H9 (cell line): ENCODE measurements around the gene TSPAN9. TPM values are rescaled to one million over a fixed set of nuclear protein-coding genes. Genes with fewer than 3 reads are reported as not detected.

ENCODE experiments used
- DNase-seq: peaks from one replicate; pipeline ENCODE4 v3.0.0-alpha.2; 2017
- H2AFZ ChIP-seq: one replicate; pipeline ENCODE4 v1.6.1; 2013; ENCODE audit warnings: mild to moderate bottlenecking, low read length, control low read depth, moderate library complexity
- H2AK5ac ChIP-seq: 2 replicates; pipeline ENCODE4 v1.6.1; 2013; ENCODE audit warnings: low read length, control low read depth, mixed read lengths; ENCODE audit not compliant: insufficient read length
- H2BK120ac ChIP-seq: one replicate; pipeline ENCODE4 v1.6.1; 2013; ENCODE audit warnings: low read depth, mild to moderate bottlenecking, low read length, control low read depth, inconsistent platforms; ENCODE audit not compliant: poor library complexity, severe bottlenecking
- H2BK12ac ChIP-seq: 2 replicates; pipeline ENCODE4 v1.6.1; 2013; ENCODE audit warnings: low read length, control low read depth, mixed read lengths, low read depth; ENCODE audit not compliant: insufficient read length
- H2BK15ac ChIP-seq: 2 replicates; pipeline ENCODE4 v1.6.1; 2013; ENCODE audit warnings: low read depth, low read length, control low read depth
- H2BK20ac ChIP-seq: one replicate; pipeline ENCODE4 v1.6.1; 2013; ENCODE audit warnings: low read depth, mild to moderate bottlenecking, low read length, control low read depth, inconsistent platforms; ENCODE audit not compliant: poor library complexity, severe bottlenecking
- H2BK5ac ChIP-seq: 2 replicates; pipeline ENCODE4 v1.6.1; 2013; ENCODE audit warnings: low read length, control low read depth, mixed read lengths; ENCODE audit not compliant: insufficient read length
- H3K14ac ChIP-seq: 2 replicates; pipeline ENCODE4 v1.6.1; 2013; ENCODE audit warnings: low read length, control low read depth; ENCODE audit not compliant: insufficient read depth
- H3K18ac ChIP-seq: 2 replicates; pipeline ENCODE4 v1.6.1; 2013; ENCODE audit warnings: low read depth, mild to moderate bottlenecking, mixed read lengths, low read length, control low read depth; ENCODE audit not compliant: insufficient read length
- H3K23ac ChIP-seq: 2 replicates; pipeline ENCODE4 v1.6.1; 2013; ENCODE audit warnings: low read length, control low read depth, mixed read lengths, low read depth; ENCODE audit not compliant: insufficient read length
- H3K23me2 ChIP-seq: 2 replicates; pipeline ENCODE4 v1.6.1; 2013; ENCODE audit warnings: low read depth, mild to moderate bottlenecking, mixed read lengths, low read length, control low read depth; ENCODE audit not compliant: insufficient read length, poor library complexity, severe bottlenecking
- H3K27ac ChIP-seq: 2 replicates; pipeline ENCODE4 v1.5.1; 2013; ENCODE audit warnings: low read length, control low read depth, mixed read lengths, low read depth; ENCODE audit not compliant: insufficient read length
- H3K27me3 ChIP-seq: 2 replicates; pipeline ENCODE4 v1.6.1; 2013; ENCODE audit warnings: low read length, control low read depth, inconsistent platforms; ENCODE audit not compliant: insufficient read depth
- H3K4ac ChIP-seq: 2 replicates; pipeline ENCODE4 v1.6.1; 2013; ENCODE audit warnings: low read depth, mild to moderate bottlenecking, control low read depth, inconsistent platforms, low read length, moderate library complexity
- H3K4me1 ChIP-seq: 2 replicates; pipeline ENCODE4 v1.6.1; 2013; ENCODE audit warnings: low read length, control low read depth, inconsistent platforms; ENCODE audit not compliant: insufficient read depth
- H3K4me2 ChIP-seq: 2 replicates; pipeline ENCODE4 v1.6.1; 2013; ENCODE audit warnings: low read length, control low read depth, mixed read lengths; ENCODE audit not compliant: insufficient read length, insufficient read depth
- H3K56ac ChIP-seq: 2 replicates; pipeline ENCODE4 v1.6.1; 2013; ENCODE audit warnings: low read depth, mild to moderate bottlenecking, mixed read lengths, low read length, control low read depth; ENCODE audit not compliant: insufficient read length
- H3K79me1 ChIP-seq: 2 replicates; pipeline ENCODE4 v1.6.1; 2013; ENCODE audit warnings: low read depth, mild to moderate bottlenecking, moderate library complexity, low read length, control low read depth, inconsistent platforms; ENCODE audit not compliant: insufficient read depth, poor library complexity, severe bottlenecking
- H3K79me2 ChIP-seq: 2 replicates; pipeline ENCODE4 v1.6.1; 2013; ENCODE audit warnings: low read length, control low read depth, inconsistent platforms; ENCODE audit not compliant: insufficient read depth
- H3K9ac ChIP-seq: 2 replicates; pipeline ENCODE4 v1.6.1; 2013; ENCODE audit warnings: low read length, control low read depth, mixed read lengths; ENCODE audit not compliant: insufficient read length; ENCODE audit errors: extremely low read depth
- H3K9me3 ChIP-seq: one replicate; pipeline ENCODE4 v1.6.1; 2013; ENCODE audit warnings: low read depth, low read length, inconsistent platforms; ENCODE audit not compliant: control insufficient read depth
- H3T11ph ChIP-seq: one replicate; pipeline ENCODE4 v1.6.1; 2013; ENCODE audit warnings: mild to moderate bottlenecking, low read length, control low read depth, inconsistent platforms
- H4K20me1 ChIP-seq: one replicate; pipeline ENCODE4 v1.6.1; 2013; ENCODE audit not compliant: control insufficient read depth, insufficient read length, insufficient read depth
- H4K5ac ChIP-seq: 2 replicates; pipeline ENCODE4 v1.6.1; 2013; ENCODE audit warnings: low read depth, mild to moderate bottlenecking, mixed read lengths, low read length, control low read depth; ENCODE audit not compliant: insufficient read length
- H4K8ac ChIP-seq: replicated peaks from 2 replicates; pipeline ENCODE4 v1.6.1; 2013; ENCODE audit warnings: low read length, control low read depth, mixed read lengths, low read depth; ENCODE audit not compliant: insufficient read length
- H4K91ac ChIP-seq: 2 replicates; pipeline ENCODE4 v1.6.1; 2013; ENCODE audit warnings: low read depth, mild to moderate bottlenecking, moderate library complexity, mixed read lengths, low read length, control low read depth; ENCODE audit not compliant: insufficient read length
- H3K27ac Mint-ChIP-seq, 3 experiments: 2 replicates in 2 of 3; 3 replicates in 1 of 3; pipeline ENCODE4 v1.8.0; 2020 to 2021; ENCODE audit warnings: mixed read lengths in 3 of 3, mild to moderate bottlenecking in 1 of 3, moderate library complexity in 1 of 3
- H3K27me3 Mint-ChIP-seq: 2 replicates; pipeline ENCODE4 v1.8.0; 2021; ENCODE audit warnings: low read depth, mild to moderate bottlenecking, moderate library complexity, mixed read lengths
- H3K36me3 Mint-ChIP-seq, 3 experiments: 2 replicates in 2 of 3; 3 replicates in 1 of 3; pipeline ENCODE4 v1.8.0; 2020 to 2021; ENCODE audit warnings: low read depth in 3 of 3, mixed read lengths in 3 of 3; ENCODE audit not compliant: insufficient read depth in 1 of 3
- H3K4me1 Mint-ChIP-seq, 2 experiments: 2 replicates each; pipeline ENCODE4 v1.8.0; 2020; ENCODE audit warnings: mixed read lengths in 2 of 2
- H3K4me3 Mint-ChIP-seq, 2 experiments: 2 replicates in 1 of 2; 3 replicates in 1 of 2; pipeline ENCODE4 v1.8.0; 2020 to 2021; ENCODE audit warnings: mild to moderate bottlenecking in 2 of 2, mixed read lengths in 2 of 2, moderate library complexity in 1 of 2
- H3K9me3 Mint-ChIP-seq, 2 experiments: 2 replicates in 1 of 2; 3 replicates in 1 of 2; pipeline ENCODE4 v1.8.0; 2020; ENCODE audit warnings: mild to moderate bottlenecking in 2 of 2, mixed read lengths in 2 of 2, moderate library complexity in 1 of 2
- CTCF ChIP-seq: fragments of 200-600 bp; sonication (generic); conservative IDR thresholded peaks from 3 replicates; pipeline ENCODE4 v1.8.0; 2021; ENCODE audit warnings: antibody characterized with exemption, mild to moderate bottlenecking
- WGBS: extraction: QIAGEN DNeasy Blood & Tissue Kit; methylation state at CpG from one replicate; pipeline ENCODE4 v1.1.7; 2013; ENCODE audit warnings: missing lambda C conversion rate, low lambda C conversion rate, mixed read lengths; ENCODE audit not compliant: insufficient read length; ENCODE audit errors: extremely low coverage; 5-methylcytosine and 5-hydroxymethylcytosine counted together
- total RNA-seq: library from RNA; stranded (reverse); gene quantifications from 2 replicates; pipeline ENCODE4 v1.2.1, GENCODE V29; 2021

TSPAN9 gene
- total RNA-seq, 1 experiment from 2014 or later: 19.0 TPM

GRCh38 chr12:3223601-3224529, 146.7 kb downstream of the TSPAN9 start:
- no peak overlapping the region for H4K8ac ChIP-seq
- H3K23ac ChIP-seq: no peak overlapping the region
- H3K14ac ChIP-seq: no peak overlapping the region
- no peaks in the 10 kb centered on the region; the same call in 1 of the 2 replicates for H3K27me3 Mint-ChIP-seq
- peaks cover 9 to 17% of the 10 kb centered on the region in 2 experiments for H3K4me1 Mint-ChIP-seq
- no peak overlapping the region for H3K4me3 Mint-ChIP-seq
- no peak overlapping the region for H3K9ac ChIP-seq
- peaks cover 2% of the 10 kb centered on the region for H3K23me2 ChIP-seq
- no peak overlapping the region for H2BK20ac ChIP-seq
- no peak overlapping the region for H3K27ac ChIP-seq
- H2BK5ac ChIP-seq: no peak overlapping the region
- peaks cover 0 to 5% of the 10 kb centered on the region in 2 experiments; a peak in 3 of 5 replicates for H3K9me3 Mint-ChIP-seq
- no CpG with 5 or more reads among the region's 18 CpGs for WGBS
- no peak overlapping the region for H3K56ac ChIP-seq
- H3K4me1 ChIP-seq: peaks cover 3% of the 10 kb centered on the region; the same call in 1 of the 2 replicates
- peak overlapping the region in 1 of 3 experiments; percentile 79; a peak in 1 of 7 replicates for H3K27ac Mint-ChIP-seq
- H3K79me1 ChIP-seq: no peaks in the 10 kb centered on the region
- H4K20me1 ChIP-seq: no peaks in the 10 kb centered on the region
- TF ChIP-seq CTCF: no peak
- H3K27me3 ChIP-seq: no peaks in the 10 kb centered on the region
- no peak overlapping the region for H2AFZ ChIP-seq
- no peak overlapping the region for H3K4ac ChIP-seq
- H3K79me2 ChIP-seq: no peaks in the 10 kb centered on the region
- H3K36me3 Mint-ChIP-seq: peaks cover 0 to 8% (median 7%) of the 10 kb centered on the region in 3 experiments; a peak in 6 of 7 replicates
- H3K18ac ChIP-seq: no peak overlapping the region
- H3T11ph ChIP-seq: no peak overlapping the region
- no peak overlapping the region for H4K91ac ChIP-seq
- H2AK5ac ChIP-seq: no peak overlapping the region
- no peak overlapping the region for H2BK12ac ChIP-seq
- H2BK120ac ChIP-seq: no peak overlapping the region
- H3K4me2 ChIP-seq: no peak overlapping the region
- no peak for DNase-seq
- no peak overlapping the region for H4K5ac ChIP-seq
- no peak overlapping the region for H2BK15ac ChIP-seq
- H3K9me3 ChIP-seq: no peaks in the 10 kb centered on the region
